Activated CD8-positive, alpha-beta memory T cell treated with anti-CD3 and anti-CD28 coated beads for 4 hours (primary cell): ENCODE measurements around the gene MAP2.

Experiments used
- DNase-seq, 2 donors: peaks; one replicate each; pipeline ENCODE4 v3.0.0-alpha.2; 2020; ENCODE audit warnings: low read depth in 2 of 2

The MAP2 gene

GRCh38 chr2:209653134-209653533 lies 229.3 kb downstream of the MAP2 start:
- DNase-seq = no peak

GRCh38 chr2:209661286-209661894 lies 237.5 kb downstream of the MAP2 start:
- no peak for DNase-seq

GRCh38 chr2:209662021-209662420 lies 238.2 kb downstream of the MAP2 start:
- DNase-seq = no peak

- DNase-seq = no peak
These were observed 239.3 kb downstream of the MAP2 start for GRCh38 chr2:209663139-209663538.

GRCh38 chr2:209663656-209664055 lies 239.8 kb downstream of the MAP2 start:
- no peak for DNase-seq

- DNase-seq = no peak
These were observed 242.4 kb downstream of the MAP2 start for GRCh38 chr2:209666296-209666695.

GRCh38 chr2:209671020-209671680 lies 247.3 kb downstream of the MAP2 start:
- no peak for DNase-seq

GRCh38 chr2:209673811-209674210 lies 250.0 kb downstream of the MAP2 start:
- no peak for DNase-seq

- DNase-seq = no peak
These were observed 256.7 kb downstream of the MAP2 start for GRCh38 chr2:209680596-209680995.

GRCh38 chr2:209681201-209681735 lies 257.4 kb downstream of the MAP2 start:
- DNase-seq = no peak

- no peak for DNase-seq
These were observed 258.8 kb downstream of the MAP2 start for GRCh38 chr2:209682646-209683045.

- DNase-seq = no peak
These were observed 261.5 kb downstream of the MAP2 start for GRCh38 chr2:209685340-209685739.

GRCh38 chr2:209685963-209686362 lies 262.1 kb downstream of the MAP2 start:
- DNase-seq = no peak

- no peak for DNase-seq
These were observed 262.6 kb downstream of the MAP2 start for GRCh38 chr2:209686448-209686847.

GRCh38 chr2:209687323-209687969 lies 263.6 kb downstream of the MAP2 start:
- DNase-seq = no peak

GRCh38 chr2:209688385-209688784 lies 264.5 kb downstream of the MAP2 start:
- DNase-seq = no peak

GRCh38 chr2:209690029-209690754 lies 266.3 kb downstream of the MAP2 start:
- no peak for DNase-seq

- DNase-seq = no peak
These were observed 270.9 kb downstream of the MAP2 start for GRCh38 chr2:209694748-209695147.

GRCh38 chr2:209696836-209697711 lies 273.2 kb downstream of the MAP2 start:
- no peak for DNase-seq

GRCh38 chr2:209702775-209703174 lies 278.9 kb downstream of the MAP2 start:
- no peak for DNase-seq

- DNase-seq = no peak
These were observed 289.4 kb downstream of the MAP2 start for GRCh38 chr2:209713219-209713618.
